Naive thymus-derived CD8-positive, alpha-beta T cell (primary cell): ENCODE results near the gene RAPGEF5. TPM values are rescaled to one million over a fixed set of nuclear protein-coding genes. Genes with fewer than 3 reads are reported as not detected.

Source experiments
- ATAC-seq, 2 donors: fragments of 150-1000 bp; cut with Tn5 transposase in 1 of 2; sonication (Bioruptor Pico), chemical (Tn5 transposase) in 1 of 2; 1 replicate in 1 of 2; 2 replicates in 1 of 2; pipeline ENCODE4 v1.10.0; 2021; ENCODE audit warnings: mild to moderate bottlenecking in 2 of 2, moderate library complexity in 2 of 2
- POLR2A ChIA-PET: fragments of 350-600 bp; sonication (Branson Sonifier 250); formaldehyde crosslinking; loops from one replicate; lab custom pipeline; 2021; ENCODE audit warnings: antibody characterized with exemption; lab: Charles Lee
- DNase-seq, 10 donors: peaks; one replicate each; pipeline versions ENCODE4 v3.0.0 to v3.0.0-alpha.2; 2020 to 2022
- H3K27ac Mint-ChIP-seq, 10 donors: one replicate each; pipeline ENCODE4 v1.8.0; 2020 to 2022; ENCODE audit warnings: mild to moderate bottlenecking in 10 of 10, mixed read lengths in 10 of 10, moderate library complexity in 4 of 10, inconsistent platforms in 1 of 10
- H3K27me3 Mint-ChIP-seq, 5 donors: one replicate each; pipeline ENCODE4 v1.8.0; 2021 to 2022; ENCODE audit warnings: mixed read lengths in 5 of 5
- H3K36me3 Mint-ChIP-seq, 3 donors: one replicate each; pipeline ENCODE4 v1.8.0; 2020 to 2022; ENCODE audit warnings: mixed read lengths in 3 of 3, mild to moderate bottlenecking in 2 of 3, inconsistent platforms in 1 of 3
- H3K4me1 Mint-ChIP-seq, 4 donors: one replicate each; pipeline ENCODE4 v1.8.0; 2021 to 2022; ENCODE audit warnings: mixed read lengths in 4 of 4
- H3K4me3 Mint-ChIP-seq, 10 donors: one replicate each; pipeline ENCODE4 v1.8.0; 2020 to 2022; ENCODE audit warnings: mild to moderate bottlenecking in 10 of 10, mixed read lengths in 10 of 10, moderate library complexity in 6 of 10, inconsistent platforms in 1 of 10
- H3K9me3 Mint-ChIP-seq, 9 donors: one replicate each; pipeline ENCODE4 v1.8.0; 2020 to 2022; ENCODE audit warnings: mixed read lengths in 9 of 9, mild to moderate bottlenecking in 3 of 9, inconsistent platforms in 1 of 9, moderate library complexity in 1 of 9
- polyA plus RNA-seq, 3 donors: library from polyadenylated mRNA; unstranded; fragments of 300-500 nt; fragmentation: Illumina TruSeq; gene quantifications; one replicate each; pipeline ENCODE4 v1.2.3, GENCODE V29; 2021
- total RNA-seq, 8 experiments: library from RNA in 2 of 8; stranded (reverse) in 2 of 8; gene quantifications; one replicate each; pipeline ENCODE4 v1.2.3 and lab custom pipeline; 2021 to 2026

Gene RAPGEF5
- total and polyA plus RNA-seq, 5 experiments from 2014 or later = not detected

DNA sequence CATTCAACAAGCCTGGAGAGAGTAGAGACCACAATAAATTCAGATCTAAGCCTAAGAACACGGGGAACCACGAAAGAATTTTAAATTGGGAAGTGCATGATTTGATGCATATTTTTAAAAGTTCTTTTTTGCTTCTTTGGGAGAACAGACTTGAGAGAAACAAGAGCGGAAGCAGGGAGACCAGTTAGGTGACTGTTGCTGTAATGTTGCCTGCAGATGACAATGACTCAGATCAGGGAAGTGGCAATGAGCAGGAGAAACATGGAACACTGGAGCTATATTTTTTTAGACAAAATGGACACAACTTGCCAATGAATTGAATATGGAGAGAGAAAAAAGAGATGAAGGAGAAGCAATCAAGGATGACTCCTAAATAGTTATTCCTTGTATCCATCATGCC lies 125.1 kb downstream of the RAPGEF5 start:
- Mint-ChIP-seq H3K36me3 (no peaks in the 10 kb centered on the region), H3K4me1 (no peaks in the 10 kb centered on the region), H3K4me3 (no peak overlapping the region), H3K9me3 (no peaks in the 10 kb centered on the region), H3K27me3 (peaks cover 0 to 12% (median 4%) of the 10 kb centered on the region in 5 donors), H3K27ac (no peak overlapping the region)
- POLR2A ChIA-PET = no interaction called here
- DNase-seq (no peak), ATAC-seq (no peak)

DNA sequence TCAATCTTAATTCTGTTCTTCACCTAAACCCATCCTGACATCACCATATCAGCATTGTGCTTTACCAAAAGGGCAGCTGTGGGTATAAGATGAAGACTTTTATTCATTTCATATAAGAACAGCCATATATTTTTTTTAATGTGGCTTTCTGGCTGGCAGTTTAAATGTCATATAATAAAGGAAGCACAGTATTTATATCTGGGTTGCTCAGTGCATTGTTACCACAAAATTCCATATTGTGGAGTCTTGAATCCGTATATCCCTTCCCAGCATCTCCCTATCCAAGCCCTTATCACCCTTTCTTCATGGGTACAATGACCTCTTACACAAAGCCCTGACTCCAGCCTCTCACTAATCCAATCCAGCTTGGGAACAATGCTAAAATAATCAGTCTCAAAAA lies 125.8 kb downstream of the RAPGEF5 start:
- no peaks in the 10 kb centered on the region for H3K36me3 Mint-ChIP-seq
- no peak for DNase-seq
- H3K4me1 Mint-ChIP-seq = no peaks in the 10 kb centered on the region
- POLR2A ChIA-PET = no interaction called here
- H3K27me3 Mint-ChIP-seq = peaks cover 0 to 7% (median under 1%) of the 10 kb centered on the region in 5 donors
- no peak overlapping the region for H3K27ac Mint-ChIP-seq
- no peak for ATAC-seq
- no peak overlapping the region for H3K4me3 Mint-ChIP-seq
- H3K9me3 Mint-ChIP-seq = no peaks in the 10 kb centered on the region

DNA sequence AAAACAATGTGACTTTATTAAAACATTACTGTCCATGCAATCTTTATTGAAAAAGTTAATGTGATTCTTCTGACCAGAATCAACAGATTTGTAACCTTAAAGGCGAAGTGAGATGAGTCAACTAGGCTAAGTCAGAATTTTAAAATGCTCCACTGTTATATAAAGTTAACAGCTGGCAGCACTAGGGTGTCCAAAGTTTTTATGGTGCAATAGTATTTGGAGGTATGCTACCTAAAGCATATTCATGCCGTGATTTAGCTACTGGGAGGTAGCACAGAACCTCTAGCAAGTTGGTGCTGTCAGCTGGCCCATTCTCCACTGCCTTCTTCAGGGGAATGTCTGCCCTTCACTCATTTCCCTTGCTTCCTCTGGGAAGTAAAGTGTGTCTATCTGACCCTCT lies 126.7 kb downstream of the RAPGEF5 start:
- no peak overlapping the region for H3K4me3 Mint-ChIP-seq
- H3K36me3 Mint-ChIP-seq = no peaks in the 10 kb centered on the region
- DNase-seq (no peak), ATAC-seq (no peak)
- H3K27me3 Mint-ChIP-seq = peaks cover 0 to 7% (median 0%) of the 10 kb centered on the region in 5 donors
- no peak overlapping the region for H3K27ac Mint-ChIP-seq
- H3K9me3 Mint-ChIP-seq = no peaks in the 10 kb centered on the region
- POLR2A ChIA-PET = no interaction called here
- no peaks in the 10 kb centered on the region for H3K4me1 Mint-ChIP-seq

DNA sequence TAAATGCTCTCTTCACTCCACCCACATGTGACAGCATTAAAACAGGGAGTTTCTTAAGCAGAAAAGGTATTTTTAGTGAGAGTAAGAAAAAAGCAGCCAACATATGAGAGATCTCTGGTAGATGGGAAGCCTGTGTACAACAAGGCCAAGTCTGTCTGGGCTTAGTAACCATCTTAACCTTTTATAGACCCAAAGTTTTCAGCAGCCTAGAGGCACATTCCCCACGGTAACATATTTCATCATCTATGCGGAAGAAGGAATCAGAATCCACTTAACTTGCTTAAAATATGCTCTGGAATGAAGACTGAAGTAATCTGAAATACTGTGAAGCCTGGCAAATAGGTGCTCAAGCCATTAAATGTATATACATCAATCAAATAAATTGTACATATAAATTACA lies 127.8 kb downstream of the RAPGEF5 start:
- DNase-seq = no peak
- Mint-ChIP-seq H3K27ac (no peak overlapping the region), H3K36me3 (no peaks in the 10 kb centered on the region), H3K27me3 (peaks cover 0 to 7% (median 0%) of the 10 kb centered on the region in 5 donors), H3K4me1 (no peaks in the 10 kb centered on the region), H3K9me3 (no peaks in the 10 kb centered on the region), H3K4me3 (no peak overlapping the region)
- no peak for ATAC-seq
- POLR2A ChIA-PET = no interaction called here

DNA sequence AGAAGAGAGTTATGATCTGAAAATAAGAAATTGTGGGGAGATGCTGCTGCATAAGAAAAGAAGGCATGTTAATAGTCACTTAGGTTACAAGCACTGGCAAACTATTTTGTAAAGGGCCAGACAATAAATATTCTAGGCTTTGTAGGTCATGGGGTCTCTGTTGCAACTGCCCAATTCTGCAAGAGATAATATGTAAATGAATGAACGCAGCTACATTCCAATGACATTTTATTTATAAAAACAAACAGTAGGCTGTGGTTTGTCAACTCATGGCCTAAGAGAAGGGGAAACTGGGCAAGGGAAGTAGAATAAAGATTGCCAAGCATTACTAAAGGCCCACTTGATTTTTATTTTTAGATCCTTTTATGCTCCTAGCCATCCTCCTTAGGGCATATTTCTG lies 133.1 kb downstream of the RAPGEF5 start:
- Mint-ChIP-seq H3K27ac (no peak overlapping the region), H3K4me3 (no peak overlapping the region), H3K36me3 (no peaks in the 10 kb centered on the region), H3K4me1 (no peaks in the 10 kb centered on the region), H3K9me3 (peaks cover 0 to 5% (median 0%) of the 10 kb centered on the region in 9 donors), H3K27me3 (peaks cover 0 to 1% (median 0%) of the 10 kb centered on the region in 5 donors)
- ATAC-seq (no peak), DNase-seq (no peak)
- POLR2A ChIA-PET = no interaction called here

DNA sequence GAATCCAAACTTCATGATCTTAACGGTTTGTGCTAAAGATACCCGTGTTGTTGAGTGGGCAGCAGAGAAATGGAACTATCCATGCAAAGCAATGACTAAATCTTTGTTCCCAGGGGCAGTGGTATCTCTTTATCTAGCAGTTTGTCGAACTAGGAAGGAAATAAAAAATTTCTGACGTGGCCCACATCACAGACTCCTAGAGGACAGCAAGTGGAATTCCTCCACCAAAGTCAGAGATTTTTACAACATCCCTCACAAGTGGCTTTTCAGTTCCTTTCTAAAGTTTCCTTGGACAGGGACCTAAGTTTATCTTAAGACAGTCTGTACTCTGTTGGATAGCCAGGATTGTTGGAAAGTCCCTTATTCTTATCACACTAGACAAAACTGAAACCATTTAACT lies 136.0 kb downstream of the RAPGEF5 start:
- ATAC-seq = no peak
- H3K9me3 Mint-ChIP-seq = peaks cover 0 to 5% (median 0%) of the 10 kb centered on the region in 9 donors
- H3K36me3 Mint-ChIP-seq = no peaks in the 10 kb centered on the region
- no peak for DNase-seq
- no peak overlapping the region for H3K4me3 Mint-ChIP-seq
- H3K27ac Mint-ChIP-seq = no peak overlapping the region
- H3K27me3 Mint-ChIP-seq = peaks cover 2 to 14% (median 3%) of the 10 kb centered on the region in 5 donors
- no peaks in the 10 kb centered on the region for H3K4me1 Mint-ChIP-seq
- POLR2A ChIA-PET = no interaction called here

DNA sequence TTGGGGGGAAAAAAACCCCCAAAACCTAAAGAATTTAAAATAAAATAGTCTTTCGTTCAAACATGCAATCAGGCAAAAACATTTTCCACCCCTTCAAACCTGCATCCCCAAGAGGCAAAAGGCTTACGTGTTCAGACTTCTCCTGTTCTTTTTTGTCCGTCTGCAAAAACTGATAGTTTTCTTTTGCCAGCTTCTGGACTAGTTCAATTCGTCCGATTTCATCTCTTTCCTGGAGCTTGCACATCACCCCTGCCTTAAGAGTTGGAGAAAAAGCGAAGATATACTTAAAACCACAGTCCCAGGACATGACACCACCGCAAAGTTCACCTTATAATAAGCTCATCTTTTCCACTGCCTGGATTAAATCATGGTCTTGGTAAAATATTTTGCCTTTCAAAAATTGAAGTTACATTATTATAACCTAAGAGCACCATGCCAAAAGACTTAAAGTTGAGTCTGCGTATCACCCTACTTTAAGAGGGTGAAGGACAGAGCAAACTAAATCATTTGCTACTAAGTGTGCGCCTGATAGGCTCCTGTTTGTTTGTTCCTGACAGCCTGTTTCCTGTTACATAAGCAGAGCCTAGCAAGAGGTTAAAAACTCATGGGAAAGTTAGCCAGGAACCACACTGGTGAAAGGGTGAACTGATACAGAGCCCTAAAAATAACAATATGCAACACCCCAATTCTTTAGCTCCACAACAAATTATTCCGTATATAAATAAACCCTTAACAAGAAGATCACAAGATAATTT lies 137.0 kb downstream of the RAPGEF5 start:
- Mint-ChIP-seq H3K4me1 (peaks cover 0 to 2% (median 0%) of the 10 kb centered on the region in 4 donors), H3K27me3 (peaks cover 2 to 24% (median 9%) of the 10 kb centered on the region in 5 donors), H3K9me3 (peaks cover 0 to 5% (median 0%) of the 10 kb centered on the region in 9 donors), H3K36me3 (no peaks in the 10 kb centered on the region), H3K4me3 (no peak overlapping the region), H3K27ac (no peak overlapping the region)
- no peak for DNase-seq
- no peak for ATAC-seq
- POLR2A ChIA-PET = no interaction called here

DNA sequence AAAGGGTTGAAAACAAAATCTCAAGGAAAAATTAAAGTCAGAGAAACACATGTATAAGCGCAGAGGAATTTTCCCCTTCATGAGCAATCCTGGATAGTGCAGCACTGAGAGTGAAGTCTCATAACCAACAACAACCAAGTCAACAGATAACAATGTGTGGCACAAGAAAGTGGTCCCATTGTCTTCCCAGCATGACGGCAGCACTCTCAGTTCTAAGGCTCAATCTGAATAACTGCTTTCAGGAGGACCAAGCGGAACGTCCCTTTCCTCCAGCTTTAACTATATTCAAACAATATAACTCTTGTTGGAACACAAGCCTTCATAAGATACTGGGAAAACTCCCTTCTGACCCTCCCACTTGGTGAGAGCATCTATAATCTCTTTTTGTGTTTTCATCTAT lies 137.9 kb downstream of the RAPGEF5 start:
- Mint-ChIP-seq H3K27me3 (peaks cover 2 to 28% (median 14%) of the 10 kb centered on the region in 5 donors), H3K9me3 (peaks cover 0 to 5% (median 0%) of the 10 kb centered on the region in 9 donors), H3K4me1 (peaks cover 0 to 2% (median 0%) of the 10 kb centered on the region in 4 donors), H3K4me3 (no peak overlapping the region), H3K27ac (no peak overlapping the region), H3K36me3 (no peaks in the 10 kb centered on the region)
- DNase-seq (no peak), ATAC-seq (no peak)
- POLR2A ChIA-PET = no interaction called here

DNA sequence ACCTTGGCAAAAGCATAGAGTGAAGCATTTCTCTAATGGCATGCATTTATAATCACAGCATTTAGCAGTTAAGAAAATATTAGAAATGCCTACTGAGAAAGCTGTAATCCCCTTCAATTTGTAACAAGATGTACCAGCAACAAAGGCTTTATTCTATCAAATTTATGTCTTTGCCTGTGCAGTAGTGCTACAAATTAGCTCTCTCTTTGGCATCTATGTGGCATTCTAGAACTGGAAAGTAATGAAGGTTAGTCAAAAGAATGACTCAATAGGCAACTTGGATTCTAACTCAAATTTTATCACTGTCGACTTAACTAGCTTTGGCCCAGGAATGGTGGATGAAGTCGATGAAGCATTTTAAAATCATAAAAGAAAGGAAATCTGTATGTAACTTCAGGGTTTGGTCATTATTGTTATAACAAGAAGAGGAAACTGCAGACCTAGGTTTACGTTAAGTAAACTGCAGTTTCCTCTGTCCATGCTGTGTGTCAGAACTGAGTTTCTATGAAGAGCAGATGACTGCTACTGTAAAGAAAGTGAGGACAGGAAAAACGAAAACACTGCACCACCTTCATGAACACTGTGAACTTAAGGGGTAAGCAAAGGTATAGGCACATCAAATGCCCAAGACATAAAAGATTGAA lies 140.0 kb downstream of the RAPGEF5 start:
- no peak for DNase-seq
- H3K9me3 Mint-ChIP-seq = peaks cover 0 to 5% (median 0%) of the 10 kb centered on the region in 9 donors
- POLR2A ChIA-PET = no interaction called here
- H3K4me3 Mint-ChIP-seq = no peak overlapping the region
- H3K4me1 Mint-ChIP-seq = peaks cover 0 to 2% (median 0%) of the 10 kb centered on the region in 4 donors
- H3K27ac Mint-ChIP-seq = no peak overlapping the region
- peaks cover 4 to 35% (median 18%) of the 10 kb centered on the region in 5 donors for H3K27me3 Mint-ChIP-seq
- no peak for ATAC-seq
- no peaks in the 10 kb centered on the region for H3K36me3 Mint-ChIP-seq

DNA sequence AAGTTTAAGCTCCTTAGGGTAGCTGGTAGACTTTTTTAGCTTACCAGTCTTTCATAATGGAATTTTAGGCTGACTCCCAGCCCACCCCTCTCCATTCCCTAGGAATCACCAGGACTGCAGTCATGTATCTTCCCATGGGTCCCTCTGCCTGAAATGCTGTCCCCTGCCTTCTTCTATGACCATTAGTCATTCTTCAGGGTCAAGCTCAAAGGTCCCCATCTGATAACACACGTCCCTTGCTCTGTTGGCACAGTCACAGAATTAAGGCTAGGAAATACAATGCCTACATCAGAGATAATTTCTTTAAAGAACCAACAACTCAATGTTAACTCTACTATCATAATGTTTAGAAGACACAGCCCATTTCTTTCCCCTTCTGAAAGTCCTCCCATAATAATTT lies 140.6 kb downstream of the RAPGEF5 start:
- Mint-ChIP-seq H3K4me1 (peaks cover 0 to 3% (median 0%) of the 10 kb centered on the region in 4 donors), H3K27me3 (peaks cover 4 to 38% (median 20%) of the 10 kb centered on the region in 5 donors), H3K4me3 (no peak overlapping the region), H3K27ac (no peak overlapping the region), H3K36me3 (no peaks in the 10 kb centered on the region), H3K9me3 (peaks cover 0 to 2% (median 0%) of the 10 kb centered on the region in 9 donors)
- DNase-seq (no peak), ATAC-seq (no peak)
- POLR2A ChIA-PET = no interaction called here

DNA sequence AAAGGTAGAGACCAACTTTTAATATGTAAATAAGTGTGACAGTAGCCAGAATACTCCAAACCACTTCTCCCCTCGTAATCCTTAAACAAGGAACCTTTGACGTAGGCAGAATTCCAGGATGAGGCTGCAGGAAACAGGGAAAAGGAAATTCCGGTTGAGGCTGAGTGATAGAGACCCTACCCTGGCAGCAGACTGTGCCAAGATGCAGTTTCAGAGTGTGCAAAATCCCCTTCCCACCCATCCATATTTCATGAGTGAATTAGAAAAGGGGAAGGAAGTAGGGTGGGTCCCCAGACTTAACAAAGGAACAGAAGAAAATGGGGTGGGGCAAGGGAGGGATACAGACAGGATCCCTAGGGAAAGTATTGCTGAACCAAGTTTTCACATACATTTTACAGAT lies 143.0 kb downstream of the RAPGEF5 start:
- H3K9me3 Mint-ChIP-seq = no peaks in the 10 kb centered on the region
- POLR2A ChIA-PET = no interaction called here
- H3K27me3 Mint-ChIP-seq = peaks cover 4 to 38% (median 20%) of the 10 kb centered on the region in 5 donors
- ATAC-seq (no peak), DNase-seq (no peak)
- H3K36me3 Mint-ChIP-seq = no peaks in the 10 kb centered on the region
- H3K4me3 Mint-ChIP-seq = no peak overlapping the region
- no peak overlapping the region for H3K27ac Mint-ChIP-seq
- peaks cover 0 to 3% (median 0%) of the 10 kb centered on the region in 4 donors for H3K4me1 Mint-ChIP-seq

DNA sequence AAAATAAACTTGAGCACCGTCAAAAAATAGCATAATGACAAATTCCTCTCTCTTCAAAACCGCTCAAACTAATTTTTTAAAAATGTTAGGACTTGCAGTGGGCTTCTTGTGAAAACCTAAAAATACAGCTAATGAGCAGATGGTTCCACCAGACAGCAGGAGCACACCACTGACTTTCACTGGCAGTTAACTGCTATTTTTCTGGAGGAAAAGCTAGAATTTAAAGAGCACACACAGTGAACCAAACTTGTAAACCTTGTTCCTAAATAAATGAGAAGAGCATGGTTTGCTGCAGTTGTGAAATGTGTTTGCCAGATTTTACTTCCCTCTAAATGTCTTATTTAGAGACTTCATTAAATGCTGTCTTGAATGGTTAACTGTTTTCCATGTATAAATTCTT lies 143.9 kb downstream of the RAPGEF5 start:
- peaks cover 4 to 38% (median 20%) of the 10 kb centered on the region in 5 donors for H3K27me3 Mint-ChIP-seq
- no peaks in the 10 kb centered on the region for H3K9me3 Mint-ChIP-seq
- no peak overlapping the region for H3K4me3 Mint-ChIP-seq
- POLR2A ChIA-PET = no interaction called here
- no peak overlapping the region for H3K27ac Mint-ChIP-seq
- H3K4me1 Mint-ChIP-seq = peaks cover 0 to 4% (median 2%) of the 10 kb centered on the region in 4 donors
- no peaks in the 10 kb centered on the region for H3K36me3 Mint-ChIP-seq
- ATAC-seq (no peak), DNase-seq (no peak)

DNA sequence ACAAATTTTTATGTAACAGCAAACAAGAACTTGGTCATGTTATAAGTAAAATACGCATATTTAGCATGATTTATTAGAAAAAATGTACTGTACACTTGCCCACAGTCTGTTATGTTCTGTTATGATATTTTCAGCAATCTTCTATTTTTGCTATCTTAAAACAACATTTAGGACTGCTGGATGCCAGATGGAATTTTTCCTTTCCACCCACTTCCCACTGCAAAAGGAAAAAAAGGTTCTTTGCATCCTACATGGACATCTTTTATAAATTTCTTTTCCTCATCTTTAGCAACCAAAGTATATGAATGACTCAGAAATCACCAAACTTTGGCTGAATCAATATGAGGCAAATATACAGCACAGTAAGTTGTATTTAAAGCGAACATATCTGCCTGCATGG lies 146.0 kb downstream of the RAPGEF5 start:
- Mint-ChIP-seq H3K9me3 (no peaks in the 10 kb centered on the region), H3K4me3 (no peak overlapping the region), H3K27ac (no peak overlapping the region), H3K36me3 (no peaks in the 10 kb centered on the region), H3K27me3 (peaks cover 2 to 24% (median 16%) of the 10 kb centered on the region in 5 donors), H3K4me1 (peaks cover 0 to 4% (median 2%) of the 10 kb centered on the region in 4 donors)
- POLR2A ChIA-PET = no interaction called here
- no peak for ATAC-seq
- DNase-seq = no peak
